Measurements from ENCODE around the gene WWOX.

The WWOX gene

GRCh38 chr16:79173919-79174318 lies 1074.5 kb downstream of the WWOX start:
- no peak for FAIRE-seq
- DNase-seq (ENCODE audit: insufficient read length, low spot score), result no peak
- TF ChIP-seq CTCF (IDR thresholded peaks at IDR 0.05; ENCODE audit: insufficient read depth, missing control alignments), result no peak

GRCh38 chr16:79175286-79176057 lies 1076.0 kb downstream of the WWOX start:
- FAIRE-seq (no peak), DNase-seq (ENCODE audit: insufficient read length, low spot score) (no peak)
- TF ChIP-seq CTCF (IDR thresholded peaks at IDR 0.05; ENCODE audit: insufficient read depth, missing control alignments), result no peak

GRCh38 chr16:79177018-79177417 lies 1077.6 kb downstream of the WWOX start:
- DNase-seq (ENCODE audit: insufficient read length, low spot score) (no peak), FAIRE-seq (no peak)
- TF ChIP-seq CTCF (IDR thresholded peaks at IDR 0.05; ENCODE audit: insufficient read depth, missing control alignments), result no peak

GRCh38 chr16:79181419-79181818 lies 1082.0 kb downstream of the WWOX start:
- no peak for TF ChIP-seq CTCF (IDR thresholded peaks at IDR 0.05; ENCODE audit: insufficient read depth, missing control alignments)
- FAIRE-seq (no peak), DNase-seq (ENCODE audit: insufficient read length, low spot score) (no peak)

GRCh38 chr16:79182616-79183015 lies 1083.2 kb downstream of the WWOX start:
- no peak for FAIRE-seq
- DNase-seq (ENCODE audit: insufficient read length, low spot score), result no peak
- no peak for TF ChIP-seq CTCF (IDR thresholded peaks at IDR 0.05; ENCODE audit: insufficient read depth, missing control alignments)

- TF ChIP-seq CTCF (IDR thresholded peaks at IDR 0.05; ENCODE audit: insufficient read depth, missing control alignments), result no peak
- FAIRE-seq (no peak), DNase-seq (ENCODE audit: insufficient read length, low spot score) (no peak)
These were observed 1084.1 kb downstream of the WWOX start for GRCh38 chr16:79183571-79183970.

- DNase-seq (ENCODE audit: insufficient read length, low spot score) (no peak), FAIRE-seq (no peak)
- TF ChIP-seq CTCF (IDR thresholded peaks at IDR 0.05; ENCODE audit: insufficient read depth, missing control alignments), result no peak
These were observed 1085.1 kb downstream of the WWOX start for GRCh38 chr16:79184464-79185030.
